ENCODE data around the gene PDE3A.

PDE3A gene

GRCh38 chr12:20704860-20705259 is 336.5 kb downstream of the PDE3A start:
- Histone ChIP-seq H2BK120ac (ENCODE audit: low read depth, low read length) (no peak overlapping the region), H3K4me2 (ENCODE audit: low read length, poor library complexity, severe bottlenecking) (no peak overlapping the region), H3K9ac (ENCODE audit: low read length) (no peak overlapping the region), H2BK15ac (ENCODE audit: low read depth, poor library complexity, severe bottlenecking) (no peak overlapping the region), H3K27ac (ENCODE audit: low read length, poor library complexity, severe bottlenecking) (no peak overlapping the region), H3K4ac (ENCODE audit: low read depth in 1 of 2, low read length in 2 of 2) (no peak overlapping the region), H2BK12ac (ENCODE audit: low read length in 2 of 2) (no peak overlapping the region), H4K8ac (ENCODE audit: low read length) (no peak overlapping the region), H3K9me3 (ENCODE audit: control insufficient read depth, low read length) (no peaks in the 10 kb centered on the region), H4K91ac (ENCODE audit: low read length) (no peak overlapping the region), H3K79me1 (replicated peaks; ENCODE audit: low read length, poor library complexity, severe bottlenecking) (no peaks in the 10 kb centered on the region), H3K4me3 (ENCODE audit: insufficient read depth in 1 of 2, low read depth in 1 of 2, low read length in 2 of 2) (no peak overlapping the region), H2AFZ (ENCODE audit: low read depth, low read length) (no peak overlapping the region), H3K36me3 (ENCODE audit: control insufficient read depth in 1 of 2, insufficient read depth in 2 of 2, low read depth in 1 of 2, low read length in 2 of 2) (no peaks in the 10 kb centered on the region), H3K14ac (ENCODE audit: low read length in 2 of 2) (no peak overlapping the region), H3K27me3 (ENCODE audit: control insufficient read depth in 1 of 2, insufficient read depth in 1 of 2, low read length in 2 of 2) (no peaks in the 10 kb centered on the region), H2AK5ac (ENCODE audit: low read length, severe bottlenecking) (no peak overlapping the region), H3K4me1 (ENCODE audit: control insufficient read depth, insufficient read depth, low read depth, low read length) (no peaks in the 10 kb centered on the region), H3K23ac (ENCODE audit: low read length in 2 of 2) (no peak overlapping the region), H2BK5ac (ENCODE audit: low read depth, low read length, poor library complexity, severe bottlenecking) (no peak overlapping the region), H3K18ac (ENCODE audit: low read depth in 1 of 2, low read length in 2 of 2) (no peak overlapping the region)
- WGBS = 77% methylated on average over 6 of the region's 6 CpGs
- DNase-seq = no peak

- Histone ChIP-seq H4K8ac (ENCODE audit: low read length) (no peak overlapping the region), H3K27ac (ENCODE audit: low read length, poor library complexity, severe bottlenecking) (no peak overlapping the region), H3K36me3 (ENCODE audit: control insufficient read depth in 1 of 2, insufficient read depth in 2 of 2, low read depth in 1 of 2, low read length in 2 of 2) (no peaks in the 10 kb centered on the region), H4K91ac (ENCODE audit: low read length) (no peak overlapping the region), H3K9ac (ENCODE audit: low read length) (no peak overlapping the region), H3K23ac (ENCODE audit: low read length in 2 of 2) (no peak overlapping the region), H2BK12ac (ENCODE audit: low read length in 2 of 2) (no peak overlapping the region), H2AFZ (ENCODE audit: low read depth, low read length) (no peak overlapping the region), H2BK120ac (ENCODE audit: low read depth, low read length) (no peak overlapping the region), H3K4me2 (ENCODE audit: low read length, poor library complexity, severe bottlenecking) (no peak overlapping the region), H2AK5ac (ENCODE audit: low read length, severe bottlenecking) (no peak overlapping the region), H3K4ac (ENCODE audit: low read depth in 1 of 2, low read length in 2 of 2) (no peak overlapping the region), H3K9me3 (ENCODE audit: control insufficient read depth, low read length) (no peaks in the 10 kb centered on the region), H3K18ac (ENCODE audit: low read depth in 1 of 2, low read length in 2 of 2) (no peak overlapping the region), H3K79me1 (replicated peaks; ENCODE audit: low read length, poor library complexity, severe bottlenecking) (no peaks in the 10 kb centered on the region), H3K4me1 (ENCODE audit: control insufficient read depth, insufficient read depth, low read depth, low read length) (no peaks in the 10 kb centered on the region), H2BK15ac (ENCODE audit: low read depth, poor library complexity, severe bottlenecking) (no peak overlapping the region), H2BK5ac (ENCODE audit: low read depth, low read length, poor library complexity, severe bottlenecking) (no peak overlapping the region), H3K14ac (ENCODE audit: low read length in 2 of 2) (no peak overlapping the region), H3K4me3 (ENCODE audit: insufficient read depth in 1 of 2, low read depth in 1 of 2, low read length in 2 of 2) (no peak overlapping the region), H3K27me3 (ENCODE audit: control insufficient read depth in 1 of 2, insufficient read depth in 1 of 2, low read length in 2 of 2) (no peaks in the 10 kb centered on the region)
- DNase-seq = no peak
- 67% methylated on average over 3 of the region's 3 CpGs for WGBS
Measured at GRCh38 chr12:20711846-20712245, 343.5 kb downstream of the PDE3A start.

- H3K4me3 ChIP-seq (ENCODE audit: insufficient read depth in 1 of 2, low read depth in 1 of 2, low read length in 2 of 2) = no peak overlapping the region
- H2BK12ac ChIP-seq (ENCODE audit: low read length in 2 of 2) = no peak overlapping the region
- WGBS = 11% methylated on average over 2 of the region's 2 CpGs
- no peak overlapping the region for H3K4ac ChIP-seq (ENCODE audit: low read depth in 1 of 2, low read length in 2 of 2)
- H3K9me3 ChIP-seq (ENCODE audit: control insufficient read depth, low read length) = no peaks in the 10 kb centered on the region
- no peak overlapping the region for H3K23ac ChIP-seq (ENCODE audit: low read length in 2 of 2)
- H3K4me1 ChIP-seq (ENCODE audit: control insufficient read depth, insufficient read depth, low read depth, low read length) = no peaks in the 10 kb centered on the region
- H3K27ac ChIP-seq (ENCODE audit: low read length, poor library complexity, severe bottlenecking) = no peak overlapping the region
- H3K14ac ChIP-seq (ENCODE audit: low read length in 2 of 2) = no peak overlapping the region
- H2BK5ac ChIP-seq (ENCODE audit: low read depth, low read length, poor library complexity, severe bottlenecking) = no peak overlapping the region
- H3K18ac ChIP-seq (ENCODE audit: low read depth in 1 of 2, low read length in 2 of 2) = no peak overlapping the region
- H2BK15ac ChIP-seq (ENCODE audit: low read depth, poor library complexity, severe bottlenecking) = no peak overlapping the region
- H3K27me3 ChIP-seq (ENCODE audit: control insufficient read depth in 1 of 2, insufficient read depth in 1 of 2, low read length in 2 of 2) = no peaks in the 10 kb centered on the region
- H2AFZ ChIP-seq (ENCODE audit: low read depth, low read length) = no peak overlapping the region
- no peak overlapping the region for H2AK5ac ChIP-seq (ENCODE audit: low read length, severe bottlenecking)
- H3K9ac ChIP-seq (ENCODE audit: low read length) = no peak overlapping the region
- H4K91ac ChIP-seq (ENCODE audit: low read length) = no peak overlapping the region
- no peaks in the 10 kb centered on the region for H3K36me3 ChIP-seq (ENCODE audit: control insufficient read depth in 1 of 2, insufficient read depth in 2 of 2, low read depth in 1 of 2, low read length in 2 of 2)
- H2BK120ac ChIP-seq (ENCODE audit: low read depth, low read length) = no peak overlapping the region
- DNase-seq = no peak
- H4K8ac ChIP-seq (ENCODE audit: low read length) = no peak overlapping the region
- H3K79me1 ChIP-seq (replicated peaks; ENCODE audit: low read length, poor library complexity, severe bottlenecking) = no peaks in the 10 kb centered on the region
- H3K4me2 ChIP-seq (ENCODE audit: low read length, poor library complexity, severe bottlenecking) = no peak overlapping the region
Measured at GRCh38 chr12:20716037-20716436, 347.7 kb downstream of the PDE3A start.

GRCh38 chr12:20716985-20717384 is 348.6 kb downstream of the PDE3A start:
- Histone ChIP-seq H2AFZ (ENCODE audit: low read depth, low read length) (no peak overlapping the region), H3K4ac (ENCODE audit: low read depth in 1 of 2, low read length in 2 of 2) (no peak overlapping the region), H4K91ac (ENCODE audit: low read length) (no peak overlapping the region), H3K4me2 (ENCODE audit: low read length, poor library complexity, severe bottlenecking) (no peak overlapping the region), H3K4me1 (ENCODE audit: control insufficient read depth, insufficient read depth, low read depth, low read length) (no peaks in the 10 kb centered on the region), H2BK12ac (ENCODE audit: low read length in 2 of 2) (no peak overlapping the region), H2BK5ac (ENCODE audit: low read depth, low read length, poor library complexity, severe bottlenecking) (no peak overlapping the region), H3K23ac (ENCODE audit: low read length in 2 of 2) (no peak overlapping the region), H3K9me3 (ENCODE audit: control insufficient read depth, low read length) (no peaks in the 10 kb centered on the region), H3K18ac (ENCODE audit: low read depth in 1 of 2, low read length in 2 of 2) (no peak overlapping the region), H3K36me3 (ENCODE audit: control insufficient read depth in 1 of 2, insufficient read depth in 2 of 2, low read depth in 1 of 2, low read length in 2 of 2) (no peaks in the 10 kb centered on the region), H3K9ac (ENCODE audit: low read length) (no peak overlapping the region), H3K27me3 (ENCODE audit: control insufficient read depth in 1 of 2, insufficient read depth in 1 of 2, low read length in 2 of 2) (no peaks in the 10 kb centered on the region), H3K4me3 (ENCODE audit: insufficient read depth in 1 of 2, low read depth in 1 of 2, low read length in 2 of 2) (no peak overlapping the region), H2BK15ac (ENCODE audit: low read depth, poor library complexity, severe bottlenecking) (no peak overlapping the region), H3K79me1 (replicated peaks; ENCODE audit: low read length, poor library complexity, severe bottlenecking) (no peaks in the 10 kb centered on the region), H4K8ac (ENCODE audit: low read length) (no peak overlapping the region), H3K14ac (ENCODE audit: low read length in 2 of 2) (no peak overlapping the region), H3K27ac (ENCODE audit: low read length, poor library complexity, severe bottlenecking) (no peak overlapping the region), H2BK120ac (ENCODE audit: low read depth, low read length) (no peak overlapping the region), H2AK5ac (ENCODE audit: low read length, severe bottlenecking) (no peak overlapping the region)
- no peak for DNase-seq
- no CpG with 5 or more reads among the region's 1 CpG for WGBS
